ENCODE data around the gene AGAP1.

Gene AGAP1

DNA sequence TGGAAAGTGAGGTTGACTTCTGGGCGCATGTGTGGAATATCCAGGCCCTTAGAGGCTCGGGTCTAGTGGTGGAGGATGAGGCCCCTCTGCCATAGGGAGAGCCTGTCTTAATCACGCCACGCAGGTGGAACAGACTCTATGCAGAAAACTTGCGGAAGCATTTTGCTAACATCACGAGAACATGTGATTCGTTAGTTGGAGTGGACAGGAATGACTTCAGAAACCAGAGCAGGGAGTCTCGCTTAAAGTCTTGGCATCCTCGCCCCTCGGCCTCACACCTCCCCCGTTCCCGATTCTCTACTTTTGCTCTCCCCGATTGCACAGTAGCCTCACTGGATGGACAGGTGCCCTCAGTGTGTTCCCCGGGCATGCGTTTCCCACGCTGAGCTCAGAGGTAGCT is 340.9 kb downstream of the AGAP1 start:
- no peak overlapping the region for H3K27ac Mint-ChIP-seq
- H3K4me3 Mint-ChIP-seq, result no peak overlapping the region
- no peaks in the 10 kb centered on the region for H3K9me3 Mint-ChIP-seq
- ATAC-seq, result no peak
- H3K27me3 Mint-ChIP-seq, result peaks cover 18% of the 10 kb centered on the region
- no peak for DNase-seq
- no peaks in the 10 kb centered on the region for H3K4me1 Mint-ChIP-seq

GRCh38 chr2:235835810-235836209 is 342.0 kb downstream of the AGAP1 start:
- ATAC-seq (no peak), DNase-seq (no peak)
- Mint-ChIP-seq H3K9me3 (no peaks in the 10 kb centered on the region), H3K27ac (no peak overlapping the region), H3K4me1 (no peaks in the 10 kb centered on the region), H3K4me3 (no peak overlapping the region), H3K27me3 (peaks cover 18% of the 10 kb centered on the region)

DNA sequence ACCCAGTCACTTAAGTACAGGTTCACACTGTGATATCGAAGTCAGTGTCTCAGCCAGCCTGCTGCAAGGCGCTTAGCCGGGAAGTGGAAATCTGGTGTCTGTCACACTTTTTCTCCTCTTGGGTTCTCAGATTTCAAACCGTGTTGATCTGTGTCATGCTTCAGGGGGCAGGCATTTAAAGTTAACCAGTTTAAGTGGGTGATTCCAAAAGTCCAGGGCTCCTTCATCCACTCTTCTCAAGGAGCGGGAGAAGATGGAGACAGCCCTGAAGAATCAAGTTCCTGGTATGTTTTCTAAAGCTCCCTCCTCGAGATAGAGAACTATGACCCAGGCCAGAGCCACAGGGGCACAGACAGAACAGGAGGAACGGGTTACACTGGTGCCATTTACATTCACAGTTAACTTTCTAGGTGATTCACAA is 342.7 kb downstream of the AGAP1 start:
- no peak for DNase-seq
- Mint-ChIP-seq H3K9me3 (no peaks in the 10 kb centered on the region), H3K27ac (no peak overlapping the region), H3K4me3 (no peak overlapping the region), H3K4me1 (no peaks in the 10 kb centered on the region), H3K27me3 (peaks cover 18% of the 10 kb centered on the region)
- ATAC-seq, result no peak

GRCh38 chr2:235839226-235839625 is 345.4 kb downstream of the AGAP1 start:
- no peak for DNase-seq
- no peaks in the 10 kb centered on the region for H3K4me1 Mint-ChIP-seq
- H3K27ac Mint-ChIP-seq, result no peak overlapping the region
- H3K27me3 Mint-ChIP-seq, result peaks cover 20% of the 10 kb centered on the region
- no peak overlapping the region for H3K4me3 Mint-ChIP-seq
- no peak for ATAC-seq
- H3K9me3 Mint-ChIP-seq, result no peaks in the 10 kb centered on the region

DNA sequence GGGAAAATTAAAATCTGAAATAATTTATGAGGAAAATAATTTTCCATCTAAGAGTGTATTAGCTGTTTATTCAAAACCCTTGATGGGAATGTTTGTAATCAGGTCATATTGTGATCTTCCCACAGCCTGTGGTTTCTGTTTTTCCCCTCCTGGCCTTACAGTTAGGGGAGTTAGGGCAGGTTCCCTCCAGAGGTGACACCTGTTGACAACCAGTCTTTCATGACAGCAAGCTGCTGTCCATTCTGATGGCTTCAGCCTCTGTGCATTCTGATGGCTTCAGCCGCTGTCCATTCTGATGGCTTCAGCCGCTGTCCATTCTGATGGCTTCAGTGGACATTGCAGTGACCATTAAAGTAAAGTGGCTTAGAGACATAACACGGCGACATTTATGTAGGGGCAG is 346.1 kb downstream of the AGAP1 start:
- no peaks in the 10 kb centered on the region for H3K4me1 Mint-ChIP-seq
- no peaks in the 10 kb centered on the region for H3K9me3 Mint-ChIP-seq
- no peak for DNase-seq
- no peak overlapping the region for H3K27ac Mint-ChIP-seq
- H3K27me3 Mint-ChIP-seq, result peaks cover 20% of the 10 kb centered on the region
- no peak for ATAC-seq
- no peak overlapping the region for H3K4me3 Mint-ChIP-seq

GRCh38 chr2:235841863-235842262 is 348.0 kb downstream of the AGAP1 start:
- no peak overlapping the region for H3K4me3 Mint-ChIP-seq
- H3K4me1 Mint-ChIP-seq, result no peaks in the 10 kb centered on the region
- DNase-seq (no peak), ATAC-seq (no peak)
- no peaks in the 10 kb centered on the region for H3K9me3 Mint-ChIP-seq
- H3K27ac Mint-ChIP-seq, result no peak overlapping the region
- H3K27me3 Mint-ChIP-seq, result peaks cover 17% of the 10 kb centered on the region

- DNase-seq, result no peak
- Mint-ChIP-seq H3K27me3 (peaks cover 17% of the 10 kb centered on the region), H3K4me3 (no peak overlapping the region), H3K27ac (peak overlapping the region in 1 of 2 donors; percentile 54), H3K4me1 (no peaks in the 10 kb centered on the region), H3K9me3 (no peaks in the 10 kb centered on the region)
- ATAC-seq, result no peak
Observed at GRCh38 chr2:235842941-235843340, 349.1 kb downstream of the AGAP1 start.

DNA sequence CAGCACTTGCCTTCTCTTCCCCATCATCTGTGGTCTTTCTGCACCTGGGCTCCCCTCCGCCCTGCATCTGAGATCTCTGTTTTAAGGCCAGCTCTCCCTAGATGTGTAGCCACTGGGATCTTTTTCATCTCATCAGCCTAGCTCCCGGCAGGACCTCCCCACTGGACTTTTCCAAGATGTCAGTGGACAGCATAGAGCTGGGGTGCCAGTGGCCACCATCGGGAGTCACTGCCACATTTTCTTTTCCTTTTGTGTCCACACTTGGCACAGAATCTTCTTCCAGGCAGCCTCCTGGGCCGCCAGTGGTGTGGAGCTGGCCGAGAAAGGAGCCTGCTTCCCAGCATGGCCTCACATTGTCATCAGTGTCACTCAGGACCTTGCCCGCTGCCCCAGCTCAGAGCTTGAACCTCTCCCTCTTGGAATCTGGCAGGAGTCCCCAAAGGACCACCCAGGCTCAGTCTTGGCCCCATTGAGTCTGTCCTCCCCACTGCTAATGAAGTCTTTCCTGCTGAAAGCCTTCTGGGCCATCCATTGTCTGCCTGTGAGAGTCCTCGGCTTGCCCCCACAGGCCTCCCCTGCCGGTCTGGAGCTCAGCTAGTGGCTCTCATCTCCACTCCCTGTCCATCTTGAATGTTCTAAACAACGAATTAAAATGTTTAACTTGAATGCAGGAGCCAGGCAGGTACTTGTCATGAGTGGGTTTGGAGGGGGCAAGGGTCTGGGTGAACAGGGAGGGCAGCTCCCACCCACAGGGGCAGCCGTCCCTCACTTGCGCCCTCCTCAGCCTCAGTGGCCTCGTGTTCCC is 349.9 kb downstream of the AGAP1 start:
- no peak overlapping the region for H3K27ac Mint-ChIP-seq
- no peaks in the 10 kb centered on the region for H3K4me1 Mint-ChIP-seq
- H3K27me3 Mint-ChIP-seq, result peaks cover 17% of the 10 kb centered on the region
- H3K4me3 Mint-ChIP-seq, result no peak overlapping the region
- ATAC-seq (no peak), DNase-seq (no peak)
- no peaks in the 10 kb centered on the region for H3K9me3 Mint-ChIP-seq

- no peaks in the 10 kb centered on the region for H3K4me1 Mint-ChIP-seq
- ATAC-seq, result no peak
- H3K27me3 Mint-ChIP-seq, result peaks cover 19% of the 10 kb centered on the region
- H3K9me3 Mint-ChIP-seq, result no peaks in the 10 kb centered on the region
- H3K4me3 Mint-ChIP-seq, result no peak overlapping the region
- DNase-seq, result no peak
- H3K27ac Mint-ChIP-seq, result peak overlapping the region in 1 of 2 donors; percentile 64
Observed at GRCh38 chr2:235844561-235844960, 350.7 kb downstream of the AGAP1 start.

DNA sequence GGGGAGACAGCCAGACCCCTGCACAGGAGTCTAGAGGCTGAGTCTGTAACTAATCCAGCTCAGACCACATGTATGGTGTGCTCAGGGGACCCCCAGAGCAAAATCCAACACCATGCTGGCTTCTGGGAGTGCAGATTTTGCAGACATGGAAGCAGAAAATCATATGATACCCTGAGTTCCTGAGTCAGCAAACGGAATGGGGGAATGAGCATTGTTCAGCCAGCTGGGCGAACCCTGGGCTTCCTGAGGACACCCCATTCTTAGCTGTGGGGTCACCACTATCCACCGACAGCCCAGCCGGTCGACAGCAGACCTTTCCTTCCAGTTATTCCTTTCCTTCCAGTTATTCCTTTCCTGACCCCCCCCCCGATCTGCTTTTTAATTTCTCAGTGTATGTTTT is 351.4 kb downstream of the AGAP1 start:
- Mint-ChIP-seq H3K27me3 (peaks cover 25% of the 10 kb centered on the region), H3K4me1 (no peaks in the 10 kb centered on the region), H3K27ac (no peak overlapping the region), H3K4me3 (no peak overlapping the region), H3K9me3 (no peaks in the 10 kb centered on the region)
- ATAC-seq, result no peak
- DNase-seq, result no peak

- Mint-ChIP-seq H3K4me1 (no peaks in the 10 kb centered on the region), H3K27ac (no peak overlapping the region), H3K27me3 (peaks cover 30% of the 10 kb centered on the region), H3K4me3 (no peak overlapping the region), H3K9me3 (no peaks in the 10 kb centered on the region)
- ATAC-seq (no peak), DNase-seq (no peak)
Observed at GRCh38 chr2:235847576-235847975, 353.7 kb downstream of the AGAP1 start.

DNA sequence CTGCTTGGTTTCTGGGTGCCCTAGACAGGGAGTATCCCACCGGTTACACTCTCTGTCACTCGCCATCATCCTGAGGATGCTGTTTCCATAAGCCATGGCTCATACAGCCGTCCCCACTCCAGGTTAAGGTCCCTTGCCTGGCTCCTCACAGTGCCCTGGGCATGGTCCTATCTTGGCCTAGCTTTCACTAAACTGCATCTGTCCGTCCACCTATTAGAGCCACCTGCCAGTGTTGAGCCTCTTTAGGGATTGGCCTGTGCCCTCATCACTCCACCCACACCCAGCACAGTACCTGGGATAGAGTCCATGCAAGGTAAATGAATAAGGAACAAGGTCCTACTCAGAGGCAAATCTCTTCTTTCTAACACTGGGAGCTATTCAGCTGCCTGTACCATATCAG is 354.2 kb downstream of the AGAP1 start:
- peak; percentile 26 for ATAC-seq

GRCh38 chr2:235848946-235849345 is 355.1 kb downstream of the AGAP1 start:
- no peaks in the 10 kb centered on the region for H3K9me3 Mint-ChIP-seq
- no peak overlapping the region for H3K27ac Mint-ChIP-seq
- H3K27me3 Mint-ChIP-seq, result peaks cover 21% of the 10 kb centered on the region
- no peak for DNase-seq
- no peak overlapping the region for H3K4me3 Mint-ChIP-seq
- H3K4me1 Mint-ChIP-seq, result no peaks in the 10 kb centered on the region
- no peak for ATAC-seq

More for the DNA sequence above, 354.2 kb downstream of the AGAP1 start:
- Mint-ChIP-seq H3K4me1 (no peaks in the 10 kb centered on the region), H3K4me3 (no peak overlapping the region), H3K27me3 (peaks cover 29% of the 10 kb centered on the region), H3K9me3 (no peaks in the 10 kb centered on the region), H3K27ac (no peak overlapping the region)
- no peak for DNase-seq

DNA sequence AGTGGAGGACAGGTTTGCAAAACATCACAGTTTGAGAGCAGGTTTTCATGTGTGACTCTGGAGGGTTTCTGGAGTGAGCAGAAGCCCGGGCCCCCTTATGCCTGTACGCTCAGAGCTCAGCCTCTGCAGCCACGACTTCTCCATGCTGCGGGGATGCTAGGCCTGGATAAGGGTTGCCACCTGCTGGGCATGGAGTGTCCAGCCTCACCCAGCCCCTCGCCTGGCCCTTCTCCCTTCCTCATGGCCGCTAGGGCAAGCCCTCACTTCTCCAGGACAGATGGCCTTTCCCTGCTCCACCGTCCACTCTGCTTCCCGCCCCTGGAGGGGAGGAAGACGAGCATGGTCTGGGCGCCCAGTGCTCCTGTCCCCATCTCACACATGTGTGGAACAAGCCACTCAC is 355.6 kb downstream of the AGAP1 start:
- no peak for ATAC-seq
- Mint-ChIP-seq H3K4me3 (no peak overlapping the region), H3K4me1 (no peaks in the 10 kb centered on the region), H3K27ac (no peak overlapping the region), H3K27me3 (peaks cover 19% of the 10 kb centered on the region), H3K9me3 (no peaks in the 10 kb centered on the region)
- DNase-seq, result no peak

- no peak overlapping the region for H3K27ac Mint-ChIP-seq
- ATAC-seq (no peak), DNase-seq (no peak)
- H3K27me3 Mint-ChIP-seq, result peaks cover 13% of the 10 kb centered on the region
- no peaks in the 10 kb centered on the region for H3K9me3 Mint-ChIP-seq
- H3K4me1 Mint-ChIP-seq, result no peaks in the 10 kb centered on the region
- no peak overlapping the region for H3K4me3 Mint-ChIP-seq
Observed at GRCh38 chr2:235850289-235850688, 356.4 kb downstream of the AGAP1 start.

GRCh38 chr2:235850771-235851551 is 357.1 kb downstream of the AGAP1 start:
- Mint-ChIP-seq H3K4me3 (no peak overlapping the region), H3K4me1 (no peaks in the 10 kb centered on the region), H3K9me3 (no peaks in the 10 kb centered on the region), H3K27me3 (peaks cover 13% of the 10 kb centered on the region), H3K27ac (no peak overlapping the region)
- ATAC-seq (no peak), DNase-seq (no peak)
